CD4-positive, alpha-beta T cell (primary cell): Measurements from ENCODE around the gene ARHGAP18. TPM values are rescaled to one million over a fixed set of nuclear protein-coding genes. Genes with fewer than 3 reads are reported as not detected.

Source experiments
- ATAC-seq: fragments of 200-7000 bp; cut with Tn5 transposase; one replicate; pipeline ENCODE4 v1.10.0; 2022; ENCODE audit warnings: mild to moderate bottlenecking; ENCODE audit not compliant: poor library complexity
- CTCF ChIA-PET: fragments of 350-600 bp; sonication (Branson Sonifier 250); formaldehyde crosslinking; loops from one replicate; lab custom pipeline; 2021; ENCODE audit warnings: antibody characterized with exemption, inconsistent platforms; lab: Charles Lee
- POLR2A ChIA-PET: fragments of 350-600 bp; sonication (Branson Sonifier 250); formaldehyde crosslinking; loops from one replicate; lab custom pipeline; 2021; ENCODE audit warnings: antibody characterized with exemption, inconsistent platforms; lab: Charles Lee
- DNase-seq, 14 experiments: peaks; one replicate each; pipeline ENCODE4 v3.0.0-alpha.2; 2013 to 2020; ENCODE audit warnings: mixed read lengths in 2 of 14
- H3K27ac ChIP-seq, 2 donors: one replicate each; pipeline versions ENCODE4 v1.5.1 to v1.7.0; 2013; ENCODE audit warnings: low read length in 2 of 2, low read depth in 1 of 2, mild to moderate bottlenecking in 1 of 2
- H3K27me3 ChIP-seq, 2 experiments: 1 replicate in 1 of 2; 2 replicates in 1 of 2; pipeline versions ENCODE4 v1.6.1 to v1.7.0; 2013; ENCODE audit warnings: low read length in 2 of 2, control low read depth in 1 of 2, mild to moderate bottlenecking in 1 of 2, moderate library complexity in 1 of 2; ENCODE audit not compliant: insufficient read depth in 2 of 2, control insufficient read depth in 1 of 2
- H3K36me3 ChIP-seq: one replicate; pipeline ENCODE4 v1.6.1; 2013; ENCODE audit warnings: low read length, control low read depth; ENCODE audit not compliant: insufficient read depth
- H3K4me1 ChIP-seq: one replicate; pipeline ENCODE4 v1.6.1; 2013; ENCODE audit warnings: low read length, control low read depth; ENCODE audit not compliant: insufficient read depth
- H3K4me3 ChIP-seq: one replicate; pipeline ENCODE4 v1.5.1; 2013; ENCODE audit warnings: mild to moderate bottlenecking, low read length, moderate library complexity
- H3K9me3 ChIP-seq, 2 experiments: 1 replicate in 1 of 2; 2 replicates in 1 of 2; pipeline versions ENCODE4 v1.6.1 to v1.7.0; 2013; ENCODE audit warnings: low read length in 2 of 2, mild to moderate bottlenecking in 2 of 2, control low read depth in 1 of 2, moderate library complexity in 1 of 2; ENCODE audit not compliant: control insufficient read depth in 1 of 2, insufficient read depth in 1 of 2
- H3K27ac Mint-ChIP-seq: one replicate; pipeline ENCODE4 v1.8.0; 2020; ENCODE audit warnings: mixed read lengths
- H3K27me3 Mint-ChIP-seq: one replicate; pipeline ENCODE4 v1.8.0; 2021; ENCODE audit warnings: mixed read lengths
- H3K36me3 Mint-ChIP-seq: one replicate; pipeline ENCODE4 v1.8.0; 2021; ENCODE audit warnings: low read depth, mixed read lengths
- H3K4me1 Mint-ChIP-seq: one replicate; pipeline ENCODE4 v1.8.0; 2021; ENCODE audit warnings: low read depth, mixed read lengths
- H3K4me3 Mint-ChIP-seq: one replicate; pipeline ENCODE4 v1.8.0; 2020; ENCODE audit warnings: mild to moderate bottlenecking, mixed read lengths
- H3K9me3 Mint-ChIP-seq: one replicate; pipeline ENCODE4 v1.8.0; 2020; ENCODE audit warnings: mixed read lengths
- CTCF ChIP-seq: fragments of 200-600 bp; IDR thresholded peaks from one replicate; pipeline ENCODE4 v1.8.0; 2022; ENCODE audit warnings: antibody characterized with exemption, mild to moderate bottlenecking
- intact Hi-C, 2 experiments: fragments of 100-400 bp; cut with DNase I in 1 of 2; cut with micrococcal nuclease in 1 of 2; formaldehyde crosslinking; loops; one replicate each; pipeline versions ENCODE4 v1.15.1 to v1.9.0; 2023 to 2025; cut with DNase I, micrococcal nuclease
- total RNA-seq, 174 experiments: library from RNA in 2 of 174; stranded (reverse) in 2 of 174; gene quantifications; one replicate each; pipeline ENCODE4 v1.2.3 and lab custom pipeline; 2021 to 2026

Gene ARHGAP18
- total RNA-seq, 2 experiments from 2014 or later: 0.71 to 1.3 TPM

- Histone ChIP-seq H3K9me3 (no peaks in the 10 kb centered on the region), H3K4me3 (no peak overlapping the region), H3K4me1 (no peaks in the 10 kb centered on the region), H3K27ac (no peak overlapping the region), H3K36me3 (no peaks in the 10 kb centered on the region), H3K27me3 (no peaks in the 10 kb centered on the region)
- ATAC-seq: no peak
- DNase-seq: no peak
- POLR2A ChIA-PET: interaction anchor here (1.2 kb wide), 1 partner anchor 32 kb away, joined by 4 read pairs; the partner anchor contains the start of gene ARHGAP18
- CTCF ChIA-PET: no interaction called here
- Mint-ChIP-seq H3K4me1 (peaks cover 25% of the 10 kb centered on the region), H3K9me3 (no peaks in the 10 kb centered on the region), H3K4me3 (no peak overlapping the region), H3K36me3 (no peaks in the 10 kb centered on the region), H3K27ac (no peak overlapping the region), H3K27me3 (no peaks in the 10 kb centered on the region)
- intact Hi-C loops: no loop called here
- TF ChIP-seq CTCF: no peak
Observed at GRCh38 chr6:129677620-129678325, 32.2 kb downstream of the ARHGAP18 start.

GRCh38 chr6:129675669-129676472 lies 34.1 kb downstream of the ARHGAP18 start:
- peaks cover 34% of the 10 kb centered on the region for H3K4me1 Mint-ChIP-seq
- no peak overlapping the region for H3K27ac ChIP-seq
- H3K4me1 ChIP-seq: peaks cover 12% of the 10 kb centered on the region
- CTCF ChIA-PET: no interaction called here
- H3K27me3 Mint-ChIP-seq: no peaks in the 10 kb centered on the region
- DNase-seq (no peak), ATAC-seq (no peak)
- no peak overlapping the region for H3K4me3 Mint-ChIP-seq
- H3K36me3 Mint-ChIP-seq: no peaks in the 10 kb centered on the region
- H3K27ac Mint-ChIP-seq: no peak overlapping the region
- H3K4me3 ChIP-seq: no peak overlapping the region
- H3K27me3 ChIP-seq: no peaks in the 10 kb centered on the region
- POLR2A ChIA-PET: interaction anchor here (1.0 kb wide), 1 partner anchor 8 kb away, joined by 4 read pairs; no protein-coding TSS in a partner anchor
- H3K9me3 Mint-ChIP-seq: no peaks in the 10 kb centered on the region
- no peaks in the 10 kb centered on the region for H3K9me3 ChIP-seq
- no peaks in the 10 kb centered on the region for H3K36me3 ChIP-seq
- TF ChIP-seq CTCF: no peak
- intact Hi-C loops: loop anchor here in 1 of 2 experiments (2.0 kb wide), 2 partner anchors 33 to 53 kb away; no protein-coding TSS in a partner anchor

- peaks cover 34% of the 10 kb centered on the region for H3K4me1 Mint-ChIP-seq
- no peak overlapping the region for H3K27ac ChIP-seq
- no peak overlapping the region for H3K4me3 ChIP-seq
- no peak for DNase-seq
- POLR2A ChIA-PET: interaction anchor here (1.3 to 2.5 kb wide), 4 partner anchors 10 to 76 kb away, joined by 6 to 11 read pairs (median 6); partner anchors contain the start of gene ARHGAP18
- no peak overlapping the region for H3K27ac Mint-ChIP-seq
- no peak for ATAC-seq
- intact Hi-C loops: loop anchor here (2.0 to 5.0 kb wide), 6 partner anchors 13 to 349 kb away; partner anchors contain the start of gene ARHGAP18 (in 1 of the 2)
- H3K36me3 Mint-ChIP-seq: no peaks in the 10 kb centered on the region
- H3K27me3 Mint-ChIP-seq: no peaks in the 10 kb centered on the region
- CTCF ChIA-PET: interaction anchor here (1.3 to 1.5 kb wide), 2 partner anchors 56 to 102 kb away, joined by 4 to 5 read pairs; no protein-coding TSS in a partner anchor
- H3K9me3 ChIP-seq: no peaks in the 10 kb centered on the region
- no peak overlapping the region for H3K4me3 Mint-ChIP-seq
- H3K4me1 ChIP-seq: peaks cover 12% of the 10 kb centered on the region
- TF ChIP-seq CTCF: no peak
- no peaks in the 10 kb centered on the region for H3K36me3 ChIP-seq
- no peaks in the 10 kb centered on the region for H3K27me3 ChIP-seq
- H3K9me3 Mint-ChIP-seq: no peaks in the 10 kb centered on the region
Observed at GRCh38 chr6:129673748-129674147, 36.2 kb downstream of the ARHGAP18 start.
